ENCODE data around the gene MGA. TPM values are rescaled to one million over a fixed set of nuclear protein-coding genes. Genes with fewer than 3 reads are reported as not detected.
A peak's percentile ranks its signal among the peaks of the same experiment; 100 is the strongest.

MGA gene
- total RNA-seq, 2 donors from 2014 or later, result 58.5 to 62.6 TPM

DNA sequence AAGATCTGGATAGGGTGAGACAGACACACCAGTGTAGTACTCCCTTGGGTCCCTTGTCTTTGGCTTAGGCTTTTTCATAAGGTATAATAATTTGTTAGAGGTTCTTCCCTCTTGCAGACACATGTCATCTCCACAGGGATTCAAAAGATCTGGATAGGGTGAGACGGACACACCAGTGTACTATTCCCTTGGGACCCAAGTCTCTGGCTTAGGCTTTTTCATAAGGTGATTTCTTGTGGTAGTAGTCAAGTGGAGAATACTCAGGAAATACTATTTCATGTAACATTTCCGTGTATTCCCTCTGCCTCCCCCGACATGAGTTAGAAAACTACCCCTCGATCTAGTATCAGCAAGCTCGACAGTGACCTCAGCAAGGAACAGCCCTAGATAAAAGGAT, 113.1 kb downstream of the MGA start:
- H3K4me3 Mint-ChIP-seq, result peak overlapping the region; percentile 69
- 61 to 80% methylated on average over 2 to 5 of the region's 5 CpGs for WGBS, 2 experiments (ENCODE audit: insufficient coverage in 1 of 2, insufficient read length in 1 of 2)
- H3K36me3 ChIP-seq (ENCODE audit: control insufficient read depth, insufficient read depth, low read length), result peaks cover 26% of the 10 kb centered on the region
- no peaks in the 10 kb centered on the region for H3K9me3 Mint-ChIP-seq
- no peak for DNase-seq
- no peaks in the 10 kb centered on the region for H3K9me3 ChIP-seq (ENCODE audit: control insufficient read depth, low read length)
- H3K4me3 ChIP-seq (ENCODE audit: low read length), result peak overlapping the region; percentile 82
- H3K27ac ChIP-seq (ENCODE audit: low read depth, low read length), result no peak overlapping the region
- H3K27ac Mint-ChIP-seq, result peak overlapping the region; percentile 89
- H3K4me1 Mint-ChIP-seq, result peaks cover 24% of the 10 kb centered on the region
- H3K9ac ChIP-seq (ENCODE audit: extremely low read depth, low read length, poor library complexity, severe bottlenecking), result peak overlapping the region; percentile 40
- no peak for TF ChIP-seq CTCF (conservative IDR thresholded peaks at IDR 0.05)
- H3K27me3 Mint-ChIP-seq (ENCODE audit: insufficient read depth), result no peaks in the 10 kb centered on the region
- H3K27me3 ChIP-seq (ENCODE audit: control insufficient read depth, insufficient read depth, low read length, poor library complexity, severe bottlenecking), result no peaks in the 10 kb centered on the region
- peaks cover 3% of the 10 kb centered on the region for H3K4me1 ChIP-seq (ENCODE audit: control insufficient read depth, insufficient read depth, low read length)
- peaks cover 7% of the 10 kb centered on the region for H3K36me3 Mint-ChIP-seq (ENCODE audit: low read depth)

DNA sequence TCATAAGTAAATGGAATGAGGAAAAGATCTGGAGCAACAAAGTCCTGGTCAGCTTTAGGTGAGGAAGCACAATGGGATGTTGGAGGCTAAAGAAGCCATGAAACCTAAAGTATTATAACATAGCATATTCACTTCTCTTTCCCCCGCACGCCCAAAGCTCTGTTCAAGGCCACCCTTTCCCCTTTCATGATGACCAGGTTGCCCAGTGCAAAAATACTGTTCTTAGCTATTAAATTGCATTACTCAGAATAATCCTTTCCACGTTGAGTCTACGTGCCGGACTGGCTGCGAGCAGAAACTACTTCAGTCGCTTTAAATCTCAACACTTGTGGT, 113.5 kb downstream of the MGA start:
- H3K9me3 ChIP-seq (ENCODE audit: control insufficient read depth, low read length), result no peaks in the 10 kb centered on the region
- H3K27ac Mint-ChIP-seq, result peak overlapping the region; percentile 89
- peaks cover 22% of the 10 kb centered on the region for H3K36me3 ChIP-seq (ENCODE audit: control insufficient read depth, insufficient read depth, low read length)
- H3K4me3 ChIP-seq (ENCODE audit: low read length), result peak overlapping the region; percentile 82
- peak overlapping the region; percentile 67 for H3K27ac ChIP-seq (ENCODE audit: low read depth, low read length)
- peaks cover 6% of the 10 kb centered on the region for H3K4me1 ChIP-seq (ENCODE audit: control insufficient read depth, insufficient read depth, low read length)
- H3K4me3 Mint-ChIP-seq, result peak overlapping the region; percentile 69
- peaks cover 28% of the 10 kb centered on the region for H3K4me1 Mint-ChIP-seq
- no peak for TF ChIP-seq CTCF (conservative IDR thresholded peaks at IDR 0.05)
- DNase-seq, result no peak
- no peaks in the 10 kb centered on the region for H3K27me3 ChIP-seq (ENCODE audit: control insufficient read depth, insufficient read depth, low read length, poor library complexity, severe bottlenecking)
- 15 to 45% methylated on average over 3 to 7 of the region's 7 CpGs for WGBS, 2 experiments (ENCODE audit: insufficient coverage in 1 of 2, insufficient read length in 1 of 2)
- no peaks in the 10 kb centered on the region for H3K9me3 Mint-ChIP-seq
- H3K36me3 Mint-ChIP-seq (ENCODE audit: low read depth), result peaks cover 7% of the 10 kb centered on the region
- H3K9ac ChIP-seq (ENCODE audit: extremely low read depth, low read length, poor library complexity, severe bottlenecking), result peak overlapping the region; percentile 40
- H3K27me3 Mint-ChIP-seq (ENCODE audit: insufficient read depth), result no peaks in the 10 kb centered on the region

DNA sequence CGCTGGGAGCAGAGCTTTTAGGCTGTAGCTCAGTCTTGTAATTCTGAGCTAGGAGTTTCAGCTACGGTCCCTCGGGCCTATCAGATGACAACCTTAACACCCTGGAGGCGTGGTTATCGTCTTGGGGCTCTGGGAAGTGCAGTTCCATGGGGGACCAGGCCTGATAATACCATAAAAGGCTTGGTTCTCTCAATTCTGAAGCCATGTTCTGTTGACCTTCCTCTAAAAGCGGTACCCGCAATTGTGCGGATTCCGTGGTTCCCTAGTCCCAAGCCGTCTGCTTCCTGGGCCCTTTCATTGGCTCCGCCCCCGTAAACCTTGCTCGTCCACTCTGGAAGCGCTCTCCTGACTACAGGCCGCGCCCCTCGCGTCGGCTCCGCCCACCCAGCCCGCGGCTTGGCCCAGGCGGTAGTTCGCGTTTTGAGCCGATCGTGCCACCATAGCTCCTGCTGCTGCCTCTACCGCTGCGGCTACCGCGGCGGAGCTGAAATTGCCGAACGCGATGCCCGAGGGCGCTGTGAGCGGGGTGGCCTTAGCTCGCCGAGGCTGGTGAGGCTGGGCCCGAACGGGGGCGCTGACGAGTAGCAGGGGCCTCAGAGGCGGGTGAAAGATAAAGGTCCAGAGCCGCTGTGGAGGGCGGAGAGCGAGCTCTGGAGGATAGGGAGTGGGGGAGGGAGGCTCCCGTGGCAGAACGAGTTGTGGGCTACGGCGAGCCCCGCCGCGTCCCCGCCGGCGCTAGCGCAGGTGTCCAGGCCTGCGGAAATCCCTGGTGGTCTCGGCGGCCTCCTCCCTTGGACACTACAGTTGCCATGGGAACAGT, 114.1 kb downstream of the MGA start, which contains the start of gene MAPKBP1:
MAPKBP1 (plus strand) TSS at position 423 of the 820 bp plus-strand sequence. CDS start 792 bp downstream, outside the sequence.
- TF ChIP-seq CTCF (conservative IDR thresholded peaks at IDR 0.05), result peak; percentile 90
- peak within 1 kb of the TSS; percentile 80 for H3K27ac ChIP-seq (ENCODE audit: low read depth, low read length)
- H3K27me3 ChIP-seq (ENCODE audit: control insufficient read depth, insufficient read depth, low read length, poor library complexity, severe bottlenecking), result no peaks in the 10 kb centered on the region
- no peaks in the 10 kb centered on the region for H3K9me3 Mint-ChIP-seq
- peak; percentile 99 for DNase-seq
- H3K4me1 Mint-ChIP-seq, result peaks cover 31% of the 10 kb centered on the region
- peak within 1 kb of the TSS; percentile 89 for H3K27ac Mint-ChIP-seq
- H3K4me1 ChIP-seq (ENCODE audit: control insufficient read depth, insufficient read depth, low read length), result peaks cover 8% of the 10 kb centered on the region
- no peaks in the 10 kb centered on the region for H3K27me3 Mint-ChIP-seq (ENCODE audit: insufficient read depth)
- peaks cover 7% of the 10 kb centered on the region for H3K36me3 Mint-ChIP-seq (ENCODE audit: low read depth)
- peak within 1 kb of the TSS; percentile 69 for H3K4me3 Mint-ChIP-seq
- WGBS, 2 experiments (ENCODE audit: insufficient coverage in 1 of 2, insufficient read length in 1 of 2), result 0 to 1% methylated on average over 17 to 62 of the region's 62 CpGs
- no peaks in the 10 kb centered on the region for H3K9me3 ChIP-seq (ENCODE audit: control insufficient read depth, low read length)
- peaks cover 18% of the 10 kb centered on the region for H3K36me3 ChIP-seq (ENCODE audit: control insufficient read depth, insufficient read depth, low read length)
- H3K9ac ChIP-seq (ENCODE audit: extremely low read depth, low read length, poor library complexity, severe bottlenecking), result peak within 1 kb of the TSS; percentile 59
- peak within 1 kb of the TSS; percentile 82 for H3K4me3 ChIP-seq (ENCODE audit: low read length)
